ENCODE measurements around the gene PRSS22. TPM values are rescaled to one million over a fixed set of nuclear protein-coding genes. Genes with fewer than 3 reads are reported as not detected.

Gene PRSS22
- total and polyA plus RNA-seq, 9 donors, result 0.10 to 7.2 (median 1.2) TPM; not detected in 3

DNA sequence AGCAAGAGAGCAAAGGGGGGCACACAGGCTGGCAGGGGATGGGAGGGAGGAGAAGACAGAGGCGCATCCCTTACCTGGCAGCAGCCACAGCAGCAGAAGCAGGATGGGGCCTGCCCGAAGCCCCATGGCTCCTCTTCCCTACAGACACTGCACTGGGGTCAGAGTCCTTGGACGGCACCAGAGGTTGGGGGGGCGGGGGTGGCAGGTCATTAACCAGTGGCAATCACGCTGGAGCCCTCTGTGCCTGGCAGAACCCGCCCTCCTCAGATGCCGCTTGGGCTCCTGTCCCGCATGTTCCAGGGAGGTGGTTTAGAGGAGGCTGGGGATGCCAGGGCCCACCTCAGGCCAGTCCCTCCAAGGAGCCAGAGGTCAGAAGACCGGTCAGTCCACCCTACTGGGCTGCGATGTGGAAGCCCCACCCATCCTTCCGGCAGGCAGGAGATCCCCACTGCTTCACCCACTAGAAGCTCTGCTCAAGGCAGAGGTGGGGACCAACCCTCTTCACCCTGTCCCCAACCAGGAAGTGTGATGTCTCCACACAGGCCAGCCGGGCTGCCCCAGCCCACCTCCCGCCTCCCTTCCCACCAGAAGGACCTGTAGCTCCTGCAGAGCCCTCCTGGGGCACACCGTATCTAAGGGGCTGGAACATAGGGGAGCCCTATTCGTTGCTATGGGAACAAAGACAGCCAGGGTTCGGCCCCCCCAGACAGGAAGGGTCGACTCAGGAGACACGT, 16.2 kb downstream of the PRSS22 start:
- Histone ChIP-seq H3K4me1 (ENCODE audit: insufficient read depth) (peaks cover 11% of the 10 kb centered on the region), H3K27me3 (no peaks in the 10 kb centered on the region), H3K36me3 (no peaks in the 10 kb centered on the region), H3K27ac (no peak overlapping the region), H3K4me3 (no peak overlapping the region), H3K9me3 (peaks cover 0 to 6% of the 10 kb centered on the region in 2 donors)
- TF ChIP-seq EP300 (IDR thresholded peaks at IDR 0.05), result no peak
- no peak for TF ChIP-seq POLR2A (IDR thresholded peaks at IDR 0.05)
- TF ChIP-seq, protein P1, sequence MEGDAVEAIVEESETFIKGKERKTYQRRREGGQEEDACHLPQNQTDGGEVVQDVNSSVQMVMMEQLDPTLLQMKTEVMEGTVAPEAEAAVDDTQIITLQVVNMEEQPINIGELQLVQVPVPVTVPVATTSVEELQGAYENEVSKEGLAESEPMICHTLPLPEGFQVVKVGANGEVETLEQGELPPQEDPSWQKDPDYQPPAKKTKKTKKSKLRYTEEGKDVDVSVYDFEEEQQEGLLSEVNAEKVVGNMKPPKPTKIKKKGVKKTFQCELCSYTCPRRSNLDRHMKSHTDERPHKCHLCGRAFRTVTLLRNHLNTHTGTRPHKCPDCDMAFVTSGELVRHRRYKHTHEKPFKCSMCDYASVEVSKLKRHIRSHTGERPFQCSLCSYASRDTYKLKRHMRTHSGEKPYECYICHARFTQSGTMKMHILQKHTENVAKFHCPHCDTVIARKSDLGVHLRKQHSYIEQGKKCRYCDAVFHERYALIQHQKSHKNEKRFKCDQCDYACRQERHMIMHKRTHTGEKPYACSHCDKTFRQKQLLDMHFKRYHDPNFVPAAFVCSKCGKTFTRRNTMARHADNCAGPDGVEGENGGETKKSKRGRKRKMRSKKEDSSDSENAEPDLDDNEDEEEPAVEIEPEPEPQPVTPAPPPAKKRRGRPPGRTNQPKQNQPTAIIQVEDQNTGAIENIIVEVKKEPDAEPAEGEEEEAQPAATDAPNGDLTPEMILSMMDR (IDR thresholded peaks at IDR 0.05), result no peak
- intact Hi-C loops (cut with DNase I), result no loop called here
- 81 to 86% (median 81%) methylated on average over 17 to 18 of the region's 18 CpGs for WGBS, 3 donors
- DNase-seq, result no peak

GRCh38 chr16:2840914-2841313, 17.1 kb downstream of the PRSS22 start:
- no peak overlapping the region for H3K4me3 ChIP-seq
- H3K27ac ChIP-seq, result no peak overlapping the region
- peaks cover 11% of the 10 kb centered on the region for H3K4me1 ChIP-seq (ENCODE audit: insufficient read depth)
- no peak for DNase-seq
- H3K9me3 ChIP-seq, result peaks cover 0 to 6% of the 10 kb centered on the region in 2 donors
- H3K27me3 ChIP-seq, result no peaks in the 10 kb centered on the region
- intact Hi-C loops (cut with DNase I), result no loop called here
- no peaks in the 10 kb centered on the region for H3K36me3 ChIP-seq
- 82 to 86% (median 83%) methylated on average over 11 to 12 of the region's 12 CpGs for WGBS, 3 donors
- TF ChIP-seq EP300 (IDR thresholded peaks at IDR 0.05) (no peak), POLR2A (IDR thresholded peaks at IDR 0.05) (no peak)
- TF ChIP-seq, protein P1 (IDR thresholded peaks at IDR 0.05), result no peak

- Histone ChIP-seq H3K4me3 (no peak overlapping the region), H3K27me3 (no peaks in the 10 kb centered on the region), H3K4me1 (ENCODE audit: insufficient read depth) (peaks cover 11% of the 10 kb centered on the region), H3K36me3 (no peaks in the 10 kb centered on the region), H3K9me3 (peaks cover 0 to 6% of the 10 kb centered on the region in 2 donors), H3K27ac (no peak overlapping the region)
- intact Hi-C loops (cut with DNase I), result no loop called here
- WGBS, 3 donors, result 85 to 89% (median 88%) methylated on average over 15 of the region's 15 CpGs
- no peak for DNase-seq
- TF ChIP-seq POLR2A (IDR thresholded peaks at IDR 0.05) (no peak), EP300 (IDR thresholded peaks at IDR 0.05) (no peak)
- TF ChIP-seq, protein P1 (IDR thresholded peaks at IDR 0.05), result no peak
Observed at GRCh38 chr16:2839650-2840450, 18.1 kb downstream of the PRSS22 start.

- peak in 1 of 5 donors; percentile 53 for DNase-seq
Observed at GRCh38 chr16:2838928-2839327, 19.0 kb downstream of the PRSS22 start.

More at GRCh38 chr16:2838928-2839327, 19.0 kb downstream of the PRSS22 start:
- H3K4me1 ChIP-seq (ENCODE audit: insufficient read depth), result peaks cover 11% of the 10 kb centered on the region
- intact Hi-C loops (cut with DNase I), result no loop called here
- WGBS, 3 donors, result 3 to 4% (median 4%) methylated on average over 12 of the region's 12 CpGs
- TF ChIP-seq EP300 (IDR thresholded peaks at IDR 0.05), result no peak
- TF ChIP-seq, protein P1 (IDR thresholded peaks at IDR 0.05), result peak in 2 of 3 donors; percentile 30 to 42
- no peak for TF ChIP-seq POLR2A (IDR thresholded peaks at IDR 0.05)
- H3K4me3 ChIP-seq, result no peak overlapping the region
- peaks cover 0 to 6% of the 10 kb centered on the region in 2 donors for H3K9me3 ChIP-seq
- H3K27me3 ChIP-seq, result no peaks in the 10 kb centered on the region
- no peak overlapping the region for H3K27ac ChIP-seq
- no peaks in the 10 kb centered on the region for H3K36me3 ChIP-seq
